Sciatic nerve (tissue), 2 donors: ENCODE data around the gene IL17RB. TPM values are rescaled to one million over a fixed set of nuclear protein-coding genes. Genes with fewer than 3 reads are reported as not detected.

ENCODE experiments used
- ATAC-seq: fragments of 200-7000 bp; cut with Tn5 transposase; one replicate; pipeline ENCODE4 v1.9.1; 2020; ENCODE audit warnings: mild to moderate bottlenecking, moderate library complexity
- DNase-seq: peaks from one replicate; pipeline ENCODE4 v3.0.0-alpha.2; 2020; ENCODE audit warnings: low spot score
- intact Hi-C: fragments of 100-400 bp; cut with DNase I; formaldehyde crosslinking; loops from one replicate; pipeline ENCODE4 v1.14.2; 2022
- total RNA-seq: library from RNA; stranded (reverse); fragmentation: NEBNext Ultra II Directional; extraction: Animal tissue kit (Norgen Biotek cat#: 25700); gene quantifications from one replicate; pipeline ENCODE4 v1.2.1, GENCODE V29; 2021
- donor health status: DM: no; HTN: no; CAD: no.
- donor health status: DM: no; HTN: no; CAD: no.

The IL17RB gene
- total RNA-seq, 1 donor from 2014 or later, result 5.1 TPM

DNA sequence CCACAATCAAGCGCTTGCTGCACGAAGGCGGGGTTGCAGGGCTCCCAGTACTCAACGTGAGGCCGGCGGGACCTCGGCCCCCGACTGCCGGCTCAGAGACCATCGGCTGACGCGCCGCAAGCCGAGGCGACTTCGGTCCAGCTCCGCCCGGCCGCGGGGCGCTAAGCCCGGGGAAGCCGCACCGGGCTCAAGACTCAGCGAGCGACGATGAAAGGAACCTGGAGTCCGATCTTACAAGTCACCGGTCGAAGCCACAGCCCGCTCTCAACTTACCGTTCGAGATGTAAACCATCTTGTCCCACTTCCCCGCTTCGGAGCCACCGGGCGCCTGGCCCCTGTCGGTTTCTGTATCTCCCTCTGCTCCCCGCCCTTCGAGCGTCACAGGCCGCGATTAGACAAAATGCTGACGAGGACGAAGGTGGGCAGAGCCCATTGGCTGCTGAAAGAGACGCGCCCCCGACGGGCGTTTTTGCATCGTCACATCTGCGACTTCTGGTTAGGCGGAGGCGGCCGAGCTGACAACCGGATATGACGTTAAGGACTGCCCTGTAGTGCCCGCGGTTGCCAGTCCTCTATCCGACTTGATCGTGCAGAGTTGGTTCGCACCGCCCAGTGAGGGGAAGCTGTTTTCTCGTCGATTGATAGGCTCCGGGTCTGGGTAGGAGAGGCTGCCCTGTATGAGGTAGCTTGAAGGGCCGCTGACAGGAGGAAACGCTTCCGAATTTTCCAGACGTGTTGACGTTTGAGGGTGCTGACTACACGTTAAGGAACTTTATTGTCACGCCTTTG is 45.3 kb downstream of the IL17RB start, which contains the start of gene SELENOK:
Gene SELENOK, minus strand, starts transcription at position 363 of the 789 bp plus-strand sequence.
- DNase-seq, result peak; percentile 99
- intact Hi-C loops, result no loop called here
- ATAC-seq, result peak; percentile 99

DNA sequence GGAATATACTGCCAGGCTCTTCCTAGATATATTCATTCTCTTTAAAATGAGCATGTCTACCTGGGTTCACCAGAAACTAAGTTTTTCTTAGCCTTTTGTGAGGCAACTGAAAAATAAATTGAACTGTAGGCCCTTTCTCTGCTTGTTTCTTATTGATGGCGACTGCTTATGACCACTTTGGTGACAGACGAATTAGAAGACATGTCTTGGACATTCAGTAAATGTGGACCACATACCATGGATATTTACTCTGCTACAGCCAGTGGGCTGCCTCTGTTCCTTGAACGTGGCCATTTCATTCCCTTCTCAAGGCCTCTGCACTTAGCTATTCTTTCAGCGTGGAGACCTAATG is 45.9 kb downstream of the IL17RB start:
- intact Hi-C loops, result no loop called here
- DNase-seq (no peak), ATAC-seq (no peak)

DNA sequence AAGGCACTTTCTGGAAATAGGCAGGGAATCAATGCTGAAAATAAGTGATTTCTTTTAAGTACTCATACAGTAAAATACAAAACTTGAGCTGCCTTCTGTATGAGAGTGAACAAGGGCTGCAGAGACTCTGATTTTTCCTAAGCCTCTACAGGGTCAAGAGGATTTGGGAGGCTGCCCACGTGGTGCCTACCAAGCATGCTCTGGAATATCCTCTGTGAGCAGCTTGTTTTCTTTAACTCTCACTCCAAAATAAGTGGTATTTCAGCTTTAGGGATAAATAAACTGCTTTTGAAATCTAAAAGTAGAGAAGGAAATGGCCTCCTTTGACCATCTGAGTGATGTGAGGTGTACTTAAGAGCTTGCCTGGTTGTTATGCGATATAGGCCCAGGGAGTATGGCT is 53.4 kb downstream of the IL17RB start:
- no peak for ATAC-seq

DNA sequence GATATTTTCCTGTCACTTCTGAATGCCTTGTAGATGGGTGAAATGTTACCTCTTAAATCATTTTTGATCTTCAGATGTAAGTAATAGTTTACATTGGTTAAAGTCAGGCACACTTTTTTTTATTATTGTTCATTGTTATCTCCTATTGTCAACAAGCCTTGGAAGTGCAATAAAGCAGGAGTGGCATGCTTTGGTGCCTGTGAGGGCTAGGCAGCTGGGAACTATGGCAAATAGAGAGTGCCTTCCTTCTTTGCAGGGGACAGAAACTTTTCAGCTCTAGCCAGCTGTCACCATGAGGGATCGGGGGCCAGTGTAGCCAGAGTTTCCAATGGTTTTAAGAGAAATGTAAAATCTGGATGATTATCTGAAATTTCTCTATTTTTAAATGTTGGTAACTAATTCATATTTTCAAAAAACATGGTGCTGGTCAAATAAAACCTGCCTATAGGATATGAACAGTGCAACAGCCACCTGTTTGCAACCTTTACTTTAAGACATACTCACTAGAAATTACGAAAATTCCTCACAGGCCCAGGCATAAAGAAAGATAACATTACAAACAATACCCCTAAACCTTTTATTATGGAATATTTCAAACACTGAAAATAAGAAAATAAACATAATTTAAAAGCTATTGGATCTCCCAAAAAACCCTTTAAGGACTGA is 54.4 kb downstream of the IL17RB start:
- DNase-seq, result no peak
- ATAC-seq, result no peak
- intact Hi-C loops, result no loop called here

More for the DNA sequence above, 53.4 kb downstream of the IL17RB start:
- no peak for DNase-seq
- intact Hi-C loops, result no loop called here

DNA sequence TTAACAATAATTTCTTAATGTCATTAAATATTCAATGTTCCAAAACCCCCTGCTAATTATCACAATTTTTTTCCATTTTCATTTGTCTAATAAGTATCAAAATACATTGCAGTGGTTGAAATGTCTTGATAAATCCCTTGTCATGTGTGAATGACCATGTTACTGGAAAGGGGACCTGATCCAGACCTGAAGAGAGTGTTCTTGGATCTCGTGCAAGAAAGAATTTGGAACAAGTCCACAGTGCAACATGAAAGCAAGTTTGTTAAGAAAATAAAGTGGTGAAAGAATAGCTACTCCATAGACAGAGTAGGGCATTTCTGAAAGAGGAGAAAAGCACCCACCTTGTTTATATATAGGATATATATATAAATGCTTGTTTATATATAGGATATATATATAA is 55.7 kb downstream of the IL17RB start:
- intact Hi-C loops, result no loop called here
- DNase-seq (no peak), ATAC-seq (no peak)

DNA sequence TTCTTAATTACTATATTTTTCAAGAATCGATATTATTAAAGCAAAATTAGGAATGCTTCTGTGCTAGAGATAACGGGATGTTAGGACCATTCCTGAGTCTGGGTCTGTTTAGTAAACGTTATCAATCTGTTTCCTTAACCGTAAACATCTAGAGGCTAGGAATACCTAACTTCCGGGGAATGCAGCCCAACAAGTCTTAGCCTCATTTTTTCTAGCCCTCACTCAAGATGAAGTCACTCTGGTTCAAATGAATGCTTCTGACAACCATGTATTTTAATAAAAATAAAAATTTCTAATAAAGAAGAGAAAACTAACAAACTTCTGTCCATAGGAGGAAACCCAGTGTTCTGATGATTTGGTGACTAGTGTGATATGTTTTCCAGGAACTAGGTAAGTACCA is 56.3 kb downstream of the IL17RB start:
- ATAC-seq (no peak), DNase-seq (no peak)
- intact Hi-C loops, result no loop called here

DNA sequence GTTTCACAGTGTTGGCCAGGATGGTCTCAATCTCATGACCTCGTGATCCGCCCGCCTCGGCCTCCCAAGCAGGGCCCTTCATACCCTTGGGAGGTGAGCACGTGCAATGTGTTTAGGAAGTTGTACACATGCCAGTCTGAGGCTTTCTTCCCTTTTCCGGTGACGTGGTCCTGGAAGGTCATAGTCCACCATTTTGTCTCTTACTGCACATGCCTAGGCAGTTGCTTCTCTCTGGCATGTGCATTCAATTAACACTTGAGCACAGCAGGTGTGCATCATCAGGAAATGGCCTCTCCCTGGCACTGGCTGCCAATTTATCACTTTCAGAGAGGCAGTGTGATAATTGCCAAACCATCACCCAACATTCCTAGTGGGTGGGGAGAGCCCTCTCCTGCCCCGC is 67.0 kb downstream of the IL17RB start:
- DNase-seq, result no peak
- ATAC-seq, result no peak
- intact Hi-C loops, result no loop called here

Other genes with a start within 250 kb of the IL17RB start
- gene CHDH, start 149 bp upstream of the IL17RB start, total RNA-seq, result 7.3 TPM
- gene ACTR8, start 35.6 kb downstream of the IL17RB start, total RNA-seq, result 25.8 TPM
- 54.6 TPM for gene SELENOK, start 45.3 kb downstream of the IL17RB start, total RNA-seq